Type B pancreatic cell (in vitro differentiated cells): ENCODE data around the gene NCR3LG1. TPM values are rescaled to one million over a fixed set of nuclear protein-coding genes. Genes with fewer than 3 reads are reported as not detected.
"Not testable (repeated sequence)": the region's sequence is repeated elsewhere in the genome, so short reads cannot be mapped to it uniquely, and the experiment has no call there.

Experiments
- DNase-seq: peaks from one replicate; pipeline ENCODE4 v3.0.0; 2021; ENCODE audit warnings: mixed read lengths; ENCODE audit not compliant: unreplicated experiment; ENCODE audit errors: extremely low spot score
- H3K27ac Mint-ChIP-seq: 2 replicates; pipeline ENCODE4 v1.8.0; 2021; ENCODE audit warnings: mild to moderate bottlenecking, mixed read lengths
- H3K27me3 Mint-ChIP-seq: 2 replicates; pipeline ENCODE4 v1.8.0; 2021; ENCODE audit warnings: mixed read lengths
- H3K36me3 Mint-ChIP-seq: 2 replicates; pipeline ENCODE4 v1.8.0; 2021; ENCODE audit warnings: mixed read lengths
- H3K4me1 Mint-ChIP-seq: one replicate; pipeline ENCODE4 v1.8.0; 2021; ENCODE audit warnings: mixed read lengths; ENCODE audit not compliant: unreplicated experiment
- H3K4me3 Mint-ChIP-seq: 2 replicates; pipeline ENCODE4 v1.8.0; 2021; ENCODE audit warnings: mild to moderate bottlenecking, mixed read lengths
- H3K9me3 Mint-ChIP-seq: 2 replicates; pipeline ENCODE4 v1.8.0; 2021; ENCODE audit warnings: mixed read lengths
- CTCF ChIP-seq: fragments of 200-600 bp; sonication (generic); conservative IDR thresholded peaks from 2 replicates; pipeline ENCODE4 v1.5.0; 2021; ENCODE audit warnings: antibody characterized with exemption, mild to moderate bottlenecking
- total RNA-seq: library from RNA; stranded (reverse); gene quantifications from 2 replicates; pipeline ENCODE4 v1.2.1, GENCODE V29; 2021; ENCODE audit warnings: low replicate concordance

NCR3LG1 gene
- total RNA-seq, 1 donor from 2014 or later: 6.0 TPM

GRCh38 chr11:17421781-17422180 is 70.2 kb downstream of the NCR3LG1 start:
- Mint-ChIP-seq H3K27ac (no peak overlapping the region), H3K4me1 (peaks cover 8% of the 10 kb centered on the region), H3K9me3 (no peaks in the 10 kb centered on the region), H3K27me3 (peaks cover 42% of the 10 kb centered on the region), H3K4me3 (no peak overlapping the region), H3K36me3 (no peaks in the 10 kb centered on the region)
- no peak for DNase-seq
- no peak for TF ChIP-seq CTCF

GRCh38 chr11:17423533-17424310 is 72.1 kb downstream of the NCR3LG1 start:
- peaks cover 4% of the 10 kb centered on the region for H3K4me1 Mint-ChIP-seq
- no peak overlapping the region for H3K4me3 Mint-ChIP-seq
- H3K36me3 Mint-ChIP-seq: no peaks in the 10 kb centered on the region
- peaks cover 37% of the 10 kb centered on the region for H3K27me3 Mint-ChIP-seq
- TF ChIP-seq CTCF: no peak
- no peak overlapping the region for H3K27ac Mint-ChIP-seq
- no peak for DNase-seq
- no peaks in the 10 kb centered on the region for H3K9me3 Mint-ChIP-seq

GRCh38 chr11:17426233-17426632 is 74.6 kb downstream of the NCR3LG1 start:
- H3K27ac Mint-ChIP-seq, H3K36me3 Mint-ChIP-seq, H3K4me3 Mint-ChIP-seq, H3K9me3 Mint-ChIP-seq, DNase-seq: not testable (repeated sequence)
- peaks cover 16% of the 10 kb centered on the region for H3K4me1 Mint-ChIP-seq
- H3K27me3 Mint-ChIP-seq: peaks cover 23% of the 10 kb centered on the region

Other genes starting within 250 kb of the NCR3LG1 start
- 76.2 and 79.2 TPM in 2 replicates for gene PIK3C2A, start 143.8 kb upstream of the NCR3LG1 start, total RNA-seq
- gene NUCB2, start 75.1 kb upstream of the NCR3LG1 start, total RNA-seq: 54.2 and 58.0 TPM in 2 replicates
- 18.6 and 25.4 TPM in 2 replicates for gene KCNJ11, start 36.9 kb downstream of the NCR3LG1 start, total RNA-seq
- gene ABCC8, start 125.0 kb downstream of the NCR3LG1 start, total RNA-seq: 80.5 and 106 TPM in 2 replicates
- 21.8 and 30.0 TPM in 2 replicates for gene USH1C, start 192.6 kb downstream of the NCR3LG1 start, total RNA-seq
- 0.21 and 1.5 TPM in 2 replicates for gene OTOG, start 195.5 kb downstream of the NCR3LG1 start, total RNA-seq